Thyroid gland (tissue), 4 donors: ENCODE data around the gene BRMS1. TPM values are rescaled to one million over a fixed set of nuclear protein-coding genes. Genes with fewer than 3 reads are reported as not detected.

Experiments
- DNase-seq, 2 donors: peaks; one replicate each; pipeline ENCODE4 v3.0.0-alpha.2; 2019
- H3K27ac ChIP-seq, 3 donors: fragments of 200-600 bp; sonication (generic); 1 replicate in 2 of 3; 2 replicates in 1 of 3; pipeline ENCODE4 v1.5.1; 2016 to 2019; ENCODE audit warnings: mild to moderate bottlenecking in 1 of 3, moderate library complexity in 1 of 3
- H3K27me3 ChIP-seq: fragments of 200-600 bp; sonication (generic); one replicate; pipeline ENCODE4 v1.5.1; 2019
- H3K36me3 ChIP-seq, 2 donors: fragments of 200-600 bp; sonication (generic); one replicate each; pipeline ENCODE4 v1.5.1; 2016 to 2019
- H3K4me1 ChIP-seq, 2 donors: fragments of 200-600 bp; sonication (generic); one replicate each; pipeline ENCODE4 v1.5.1; 2017 to 2019
- H3K4me3 ChIP-seq, 3 donors: fragments of 200-600 bp; sonication (generic); replicated peaks in 1 of 3; 1 replicate in 2 of 3; 2 replicates in 1 of 3; pipeline ENCODE4 v1.5.1; 2016; ENCODE audit warnings: mild to moderate bottlenecking in 1 of 3
- H3K9me3 ChIP-seq: fragments of 200-600 bp; sonication (generic); one replicate; pipeline ENCODE4 v1.5.1; 2017
- POLR2A ChIP-seq, 2 donors: fragments of 450-650 bp; IDR thresholded peaks; one replicate each; pipeline ENCODE4 v1.6.1; 2017; ENCODE audit warnings: antibody characterized with exemption in 2 of 2, mild to moderate bottlenecking in 2 of 2, moderate library complexity in 1 of 2
- WGBS, 2 donors: methylation state at CpG; one replicate each; pipeline ENCODE4 v1.1.5; 2017; 5-methylcytosine and 5-hydroxymethylcytosine counted together
- intact Hi-C: fragments of 100-400 bp; cut with DNase I; formaldehyde crosslinking; loops from one replicate; pipeline ENCODE4 v1.15.1; 2023
- total RNA-seq, 4 donors: library from RNA; depleted of rRNA; stranded (reverse); fragments of >200 nt; gene quantifications; one replicate each; pipeline ENCODE4 v1.2.3, GENCODE V29; 2016
- TF ChIP-seq, protein P1 (sequence below), 6 experiments: fragments of 200-600 bp in 3 of 6; fragments of 450-650 bp in 3 of 6; sonication (generic) in 3 of 6; IDR thresholded peaks; one replicate each; pipeline ENCODE4 v1.5.1; 2016 to 2019; ENCODE audit warnings: antibody characterized with exemption in 6 of 6, mild to moderate bottlenecking in 2 of 6, inconsistent platforms in 1 of 6, moderate library complexity in 1 of 6

BRMS1 gene
- total RNA-seq, 4 donors from 2014 or later, result 41.4 to 64.4 (median 53.8) TPM

DNA sequence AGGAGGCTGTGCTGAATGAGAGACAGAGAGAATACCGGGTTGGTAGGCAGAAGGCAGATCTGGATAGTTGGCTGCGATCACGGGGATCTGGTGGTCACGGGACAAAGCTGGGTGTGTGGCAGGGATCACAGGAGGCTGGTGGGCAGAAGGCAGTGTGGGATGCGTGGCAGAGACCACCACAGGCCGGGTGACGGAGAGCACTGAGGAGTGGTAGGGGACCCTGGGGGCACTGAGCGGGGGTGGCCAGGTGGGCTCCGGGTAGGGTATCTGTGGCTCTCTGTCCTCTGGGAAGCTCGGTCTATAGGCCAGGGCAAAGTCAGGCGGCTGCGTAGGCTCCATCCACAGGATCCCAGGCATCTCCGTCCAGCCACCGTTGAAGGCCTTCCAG is 29.4 kb downstream of the BRMS1 start:
- Histone ChIP-seq H3K27me3 (peaks cover 3% of the 10 kb centered on the region), H3K4me1 (peaks cover 6 to 32% of the 10 kb centered on the region in 2 donors), H3K36me3 (no peaks in the 10 kb centered on the region), H3K9me3 (no peaks in the 10 kb centered on the region), H3K4me3 (peak overlapping the region in 1 of 3 donors; percentile 26), H3K27ac (peak overlapping the region in 1 of 3 donors; percentile 53)
- 78 to 86% methylated on average over 14 of the region's 14 CpGs for WGBS, 2 donors
- intact Hi-C loops, result no loop called here
- DNase-seq, result no peak
- no peak for TF ChIP-seq POLR2A (IDR thresholded peaks at IDR 0.05)
- TF ChIP-seq, protein P1, sequence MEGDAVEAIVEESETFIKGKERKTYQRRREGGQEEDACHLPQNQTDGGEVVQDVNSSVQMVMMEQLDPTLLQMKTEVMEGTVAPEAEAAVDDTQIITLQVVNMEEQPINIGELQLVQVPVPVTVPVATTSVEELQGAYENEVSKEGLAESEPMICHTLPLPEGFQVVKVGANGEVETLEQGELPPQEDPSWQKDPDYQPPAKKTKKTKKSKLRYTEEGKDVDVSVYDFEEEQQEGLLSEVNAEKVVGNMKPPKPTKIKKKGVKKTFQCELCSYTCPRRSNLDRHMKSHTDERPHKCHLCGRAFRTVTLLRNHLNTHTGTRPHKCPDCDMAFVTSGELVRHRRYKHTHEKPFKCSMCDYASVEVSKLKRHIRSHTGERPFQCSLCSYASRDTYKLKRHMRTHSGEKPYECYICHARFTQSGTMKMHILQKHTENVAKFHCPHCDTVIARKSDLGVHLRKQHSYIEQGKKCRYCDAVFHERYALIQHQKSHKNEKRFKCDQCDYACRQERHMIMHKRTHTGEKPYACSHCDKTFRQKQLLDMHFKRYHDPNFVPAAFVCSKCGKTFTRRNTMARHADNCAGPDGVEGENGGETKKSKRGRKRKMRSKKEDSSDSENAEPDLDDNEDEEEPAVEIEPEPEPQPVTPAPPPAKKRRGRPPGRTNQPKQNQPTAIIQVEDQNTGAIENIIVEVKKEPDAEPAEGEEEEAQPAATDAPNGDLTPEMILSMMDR (IDR thresholded peaks at IDR 0.05), result no peak

DNA sequence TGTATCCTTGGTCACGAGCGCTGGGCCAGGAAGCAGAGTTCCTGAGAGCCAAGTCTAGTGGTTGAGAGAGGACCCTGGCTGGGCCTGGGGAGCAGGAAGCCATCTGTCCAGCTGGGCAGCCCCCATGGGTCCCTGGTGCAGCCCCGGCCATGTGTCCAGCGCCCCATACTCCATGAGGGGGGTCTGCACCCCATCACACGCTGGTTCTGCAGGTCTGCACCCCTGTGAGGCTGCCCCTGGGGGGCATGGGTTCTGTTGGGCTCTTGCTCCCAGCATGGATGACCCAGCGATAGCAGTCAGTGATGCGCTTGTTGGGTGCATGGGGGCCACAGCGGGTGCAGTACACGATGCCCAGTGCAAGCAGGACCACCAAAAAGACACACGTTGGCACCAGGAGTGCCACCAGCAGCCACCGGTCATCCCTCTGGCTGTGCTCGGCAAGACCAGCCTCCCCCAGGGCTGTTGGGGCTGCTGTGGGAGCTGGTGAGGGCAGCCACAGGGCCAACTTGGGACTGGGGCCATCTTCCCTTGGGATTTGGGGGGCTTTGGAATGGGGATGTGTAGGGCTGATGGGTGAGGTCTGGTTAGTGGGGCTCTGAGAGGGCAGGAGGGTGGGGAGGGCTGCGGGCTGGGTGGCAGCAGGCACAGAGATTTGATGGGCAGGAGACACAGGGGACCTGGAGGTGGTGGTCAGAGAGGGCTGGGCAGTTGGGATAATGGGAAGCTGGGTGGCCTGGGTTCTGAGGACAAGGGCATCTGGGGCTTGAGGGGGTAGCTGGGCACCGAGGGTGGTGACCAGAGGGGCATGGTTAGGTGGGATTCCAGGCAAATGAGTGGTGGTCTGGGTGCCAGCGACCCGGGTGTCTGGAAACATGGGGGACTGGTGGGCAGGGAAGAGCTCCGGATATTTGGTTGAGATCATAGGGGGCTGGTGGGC is 30.1 kb downstream of the BRMS1 start:
- Histone ChIP-seq H3K9me3 (no peaks in the 10 kb centered on the region), H3K4me1 (peaks cover 6 to 32% of the 10 kb centered on the region in 2 donors), H3K27ac (peak overlapping the region in 2 of 3 donors; percentile 8 to 73), H3K36me3 (no peaks in the 10 kb centered on the region), H3K4me3 (no peak overlapping the region), H3K27me3 (peaks cover 3% of the 10 kb centered on the region)
- intact Hi-C loops, result no loop called here
- TF ChIP-seq POLR2A (IDR thresholded peaks at IDR 0.05), result no peak
- WGBS, 2 donors, result 83 to 88% methylated on average over 11 to 13 of the region's 17 CpGs
- DNase-seq, result no peak

DNA sequence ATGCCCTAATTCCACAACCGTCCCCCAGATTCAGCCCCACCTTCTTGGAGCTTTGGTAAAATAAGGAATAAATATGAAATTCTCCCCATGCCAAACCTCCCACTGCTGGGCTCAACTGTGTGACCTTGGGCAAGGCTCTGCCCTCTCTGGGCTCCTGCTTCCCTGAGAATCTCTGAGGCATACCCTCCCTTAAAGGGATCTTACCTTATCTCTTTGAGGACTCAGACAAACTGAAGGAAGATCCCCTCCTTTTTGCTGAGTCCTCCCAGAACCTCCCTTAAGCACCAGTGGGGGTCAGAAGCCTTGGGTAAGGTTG is 30.8 kb downstream of the BRMS1 start:
- H3K9me3 ChIP-seq, result no peaks in the 10 kb centered on the region
- no peak for TF ChIP-seq POLR2A (IDR thresholded peaks at IDR 0.05)
- H3K36me3 ChIP-seq, result no peaks in the 10 kb centered on the region
- peak overlapping the region in 2 of 3 donors; percentile 8 to 73 for H3K27ac ChIP-seq
- intact Hi-C loops, result no loop called here
- WGBS, 2 donors, result 76 to 79% methylated on average over 1 of the region's 1 CpG
- DNase-seq, result no peak
- no peak overlapping the region for H3K4me3 ChIP-seq
- peaks cover 6 to 32% of the 10 kb centered on the region in 2 donors for H3K4me1 ChIP-seq
- peaks cover 3% of the 10 kb centered on the region for H3K27me3 ChIP-seq

DNA sequence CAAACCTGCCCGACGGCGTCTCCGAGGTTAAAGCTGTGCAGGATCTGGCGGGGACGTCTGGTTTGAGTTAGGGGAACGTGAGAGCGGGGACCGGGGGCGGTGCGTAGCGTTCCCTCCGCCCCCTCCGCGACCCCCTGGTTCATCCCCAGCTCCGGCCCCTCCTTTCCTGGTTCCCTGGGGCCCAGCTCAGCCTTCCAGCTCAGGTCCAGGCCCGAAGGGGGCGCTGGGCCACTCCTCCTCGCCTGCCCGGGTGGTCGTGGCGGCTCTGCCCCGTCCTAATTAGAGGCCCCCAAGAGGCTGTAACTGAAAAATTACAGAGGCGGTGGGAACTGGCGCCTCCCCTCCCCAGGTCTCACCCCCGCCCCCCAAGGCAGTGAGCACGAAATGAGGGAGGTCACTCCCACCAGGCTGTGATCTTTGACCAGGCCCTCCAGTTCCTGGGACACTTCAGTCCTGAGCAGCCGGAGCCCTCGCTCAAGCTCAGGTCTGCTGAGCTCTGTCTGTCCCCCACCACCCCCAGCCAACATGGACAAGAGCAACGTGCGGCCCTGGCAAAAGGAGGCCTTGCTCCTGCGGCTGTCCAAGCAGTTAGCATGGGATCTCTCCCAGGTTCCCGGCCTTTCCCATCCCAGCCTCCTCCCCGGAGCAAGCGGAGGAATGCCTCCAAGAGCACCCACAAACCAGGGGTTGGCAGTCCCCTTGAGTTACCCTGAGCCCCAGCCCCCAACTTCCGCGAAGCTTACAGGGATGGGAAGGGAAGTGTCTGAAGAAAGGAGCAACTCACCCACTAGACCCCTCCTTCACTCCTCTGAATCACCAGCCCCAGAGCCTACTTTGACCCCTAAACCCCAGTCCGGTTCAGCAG is 31.4 kb downstream of the BRMS1 start:
- DNase-seq, result no peak
- no peak for TF ChIP-seq POLR2A (IDR thresholded peaks at IDR 0.05)
- TF ChIP-seq, protein P1 (IDR thresholded peaks at IDR 0.05), result no peak
- H3K27ac ChIP-seq, result peak overlapping the region; percentile 43 to 76 (median 73)
- H3K4me3 ChIP-seq, result peak overlapping the region in 1 of 3 donors; percentile 21
- H3K27me3 ChIP-seq, result peaks cover 3% of the 10 kb centered on the region
- H3K4me1 ChIP-seq, result peaks cover 6 to 29% of the 10 kb centered on the region in 2 donors
- WGBS, 2 donors, result 40 to 42% methylated on average over 20 to 30 of the region's 38 CpGs
- intact Hi-C loops, result no loop called here
- no peaks in the 10 kb centered on the region for H3K36me3 ChIP-seq
- H3K9me3 ChIP-seq, result no peaks in the 10 kb centered on the region

DNA sequence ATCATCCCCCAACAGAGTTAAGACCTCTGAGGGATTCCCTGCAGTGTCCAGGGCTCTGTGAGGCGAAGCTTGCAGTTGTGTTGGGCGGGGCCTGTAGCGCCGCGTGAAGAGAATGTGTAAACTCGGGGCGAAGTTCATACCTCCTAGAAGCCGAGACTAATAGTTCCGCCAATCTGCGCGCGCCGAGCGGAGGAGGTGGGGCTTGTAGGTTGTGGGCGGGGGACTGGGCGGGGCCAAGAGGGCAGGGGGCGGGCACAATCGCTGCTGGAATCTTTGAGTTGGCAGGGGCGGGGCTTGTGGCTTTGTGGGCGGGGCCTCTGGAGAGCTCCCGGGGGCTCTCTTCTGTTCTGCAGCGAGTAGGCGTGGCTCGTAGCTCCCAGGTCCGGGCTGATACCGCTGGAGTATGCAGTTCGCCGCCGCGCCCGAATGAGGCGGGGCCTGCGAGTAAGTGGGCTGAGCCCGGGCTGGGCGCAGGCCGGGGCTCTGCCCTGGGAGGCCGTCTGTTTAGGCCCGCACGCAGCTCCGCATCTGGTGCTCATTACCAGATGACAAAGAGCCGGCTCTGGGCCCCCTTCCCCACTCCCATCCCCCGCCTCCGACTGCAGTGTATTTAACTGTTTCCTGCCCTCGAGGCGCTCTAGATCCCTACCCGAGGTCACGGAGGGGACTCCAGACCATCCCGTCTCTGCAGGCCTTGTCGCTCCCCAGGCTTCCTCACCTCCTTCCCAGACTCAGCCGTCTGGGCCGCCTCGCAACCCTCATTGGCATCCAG is 32.2 kb downstream of the BRMS1 start:
- TF ChIP-seq, protein P1 (IDR thresholded peaks at IDR 0.05), result no peak
- peak in 1 of 2 donors; percentile 35 for TF ChIP-seq POLR2A (IDR thresholded peaks at IDR 0.05)
- Histone ChIP-seq H3K27ac (peak overlapping the region; percentile 73 to 76 (median 76)), H3K9me3 (no peaks in the 10 kb centered on the region), H3K36me3 (no peaks in the 10 kb centered on the region), H3K4me1 (peaks cover 6 to 24% of the 10 kb centered on the region in 2 donors), H3K4me3 (peak overlapping the region in 2 of 3 donors; percentile 11 to 21), H3K27me3 (peaks cover 3% of the 10 kb centered on the region)
- WGBS, 2 donors, result 8 to 14% methylated on average over 14 to 22 of the region's 52 CpGs
- peak; percentile 94 to 96 for DNase-seq
- intact Hi-C loops, result no loop called here
